Gastroesophageal sphincter (tissue), 3 donors: ENCODE measurements around the gene TMEM54.

Source experiments
- CTCF ChIP-seq, 4 experiments: fragments of 200-600 bp in 2 of 4; fragments of 450-650 bp in 2 of 4; sonication (generic) in 1 of 4; IDR thresholded peaks; one replicate each; pipeline ENCODE4 v1.5.1; 2017 to 2019; ENCODE audit warnings: antibody characterized with exemption in 4 of 4, mild to moderate bottlenecking in 2 of 4, moderate library complexity in 2 of 4
- EP300 ChIP-seq: sonication (generic); formaldehyde crosslinking; IDR thresholded peaks from one replicate; pipeline ENCODE4 v1.6.1; 2017; ENCODE audit warnings: antibody characterized with exemption, mild to moderate bottlenecking
- POLR2A ChIP-seq, 2 donors: fragments of 450-650 bp; IDR thresholded peaks; one replicate each; pipeline ENCODE4 v1.6.1; 2017; ENCODE audit warnings: antibody characterized with exemption in 2 of 2, mild to moderate bottlenecking in 2 of 2, moderate library complexity in 1 of 2
- POLR2AphosphoS5 ChIP-seq: sonication (generic); formaldehyde crosslinking; IDR thresholded peaks from one replicate; pipeline ENCODE4 v1.6.1; 2017; ENCODE audit warnings: antibody characterized with exemption

GRCh38 chr1:32926562-32926961 is 25.4 kb upstream of the TMEM54 start:
- TF ChIP-seq CTCF (IDR thresholded peaks at IDR 0.05) (no peak), POLR2AphosphoS5 (no peak), EP300 (no peak), POLR2A (IDR thresholded peaks at IDR 0.05) (no peak)
